Cardiac muscle cell (in vitro differentiated cells and primary cell): ENCODE data around the gene TSHZ1. TPM values are rescaled to one million over a fixed set of nuclear protein-coding genes. Genes with fewer than 3 reads are reported as not detected.

Experiments
- DNase-seq, 2 donors: peaks; one replicate each; pipeline versions ENCODE4 v3.0.0 to v3.0.0-alpha.2; 2010 to 2017; ENCODE audit warnings: low read depth in 1 of 2, low spot score in 1 of 2
- H3K27ac ChIP-seq: fragments of 200-600 bp; sonication (generic); 2 replicates; pipeline ENCODE4 v1.5.1; 2016
- H3K27me3 ChIP-seq: fragments of 200-600 bp; sonication (generic); 2 replicates; pipeline ENCODE4 v1.6.0; 2016; ENCODE audit warnings: control low read depth
- H3K36me3 ChIP-seq: fragments of 200-600 bp; sonication (generic); 2 replicates; pipeline ENCODE4 v1.5.1; 2016; ENCODE audit warnings: control low read depth
- H3K4me1 ChIP-seq: fragments of 200-600 bp; sonication (generic); 2 replicates; pipeline ENCODE4 v1.8.1; 2017; ENCODE audit warnings: low read depth, mild to moderate bottlenecking, mixed run types
- H3K4me3 ChIP-seq: fragments of 200-600 bp; sonication (generic); 2 replicates; pipeline ENCODE4 v1.5.1; 2016; ENCODE audit warnings: mild to moderate bottlenecking
- H3K9me3 ChIP-seq: fragments of 200-600 bp; sonication (generic); 2 replicates; pipeline ENCODE4 v1.5.1; 2017; ENCODE audit warnings: low read depth, mild to moderate bottlenecking, control low read depth
- polyA plus RNA-seq: library from polyadenylated mRNA; unstranded; fragments of >200 nt; fragmentation: Nextera tagmentation; extraction: Ambion mirVana; gene quantifications from 2 replicates; pipeline ENCODE4 v1.2.1, GENCODE V29; 2016
- total RNA-seq: library from RNA; depleted of rRNA; stranded (reverse); fragments of >200 nt; gene quantifications from 2 replicates; pipeline ENCODE4 v1.2.3, GENCODE V29; 2016
- TF ChIP-seq, protein P1 (sequence below): IDR thresholded peaks from 2 replicates; pipeline ENCODE4 v1.5.1; 2012; ENCODE audit warnings: low read depth, mild to moderate bottlenecking, low read length

Gene TSHZ1
- total and polyA plus RNA-seq, 2 experiments from 2014 or later, result 6.5 to 13.5 TPM

DNA sequence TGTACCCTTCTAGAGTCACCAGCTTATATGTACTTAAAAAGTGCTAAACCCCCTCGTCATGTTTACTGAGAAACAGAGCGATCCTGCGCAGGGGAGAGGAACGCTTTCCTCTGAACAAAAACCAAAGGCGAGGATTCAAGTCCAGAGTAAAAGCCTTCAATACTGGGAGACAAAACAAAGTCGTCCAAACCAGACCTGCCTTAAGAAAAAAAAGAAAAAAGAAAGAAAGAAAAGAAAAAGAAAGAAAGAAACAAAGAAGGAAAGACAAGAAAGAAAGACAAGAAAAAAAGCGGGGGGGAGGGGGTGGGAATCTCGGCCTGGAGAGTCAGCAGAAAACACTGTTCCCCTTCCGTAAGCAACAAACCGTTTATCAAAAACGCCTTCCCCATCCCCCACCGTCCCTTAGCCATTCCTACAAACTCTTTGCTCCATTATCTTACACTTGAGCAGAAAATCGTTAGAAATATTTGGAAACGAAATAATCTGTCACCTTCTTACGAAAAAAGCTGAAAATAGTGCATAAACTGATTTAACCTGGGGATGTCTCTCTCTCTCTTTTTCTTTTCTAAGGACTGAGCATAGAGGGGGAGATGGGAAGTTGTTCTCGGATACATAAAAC is 5.0 kb upstream of the TSHZ1 start:
- Histone ChIP-seq H3K4me1 (peaks cover 12% of the 10 kb centered on the region), H3K4me3 (peak overlapping the region; percentile 30), H3K36me3 (no peaks in the 10 kb centered on the region), H3K27me3 (peaks cover 57% of the 10 kb centered on the region), H3K9me3 (no peaks in the 10 kb centered on the region), H3K27ac (no peak overlapping the region)
- TF ChIP-seq, protein P1, sequence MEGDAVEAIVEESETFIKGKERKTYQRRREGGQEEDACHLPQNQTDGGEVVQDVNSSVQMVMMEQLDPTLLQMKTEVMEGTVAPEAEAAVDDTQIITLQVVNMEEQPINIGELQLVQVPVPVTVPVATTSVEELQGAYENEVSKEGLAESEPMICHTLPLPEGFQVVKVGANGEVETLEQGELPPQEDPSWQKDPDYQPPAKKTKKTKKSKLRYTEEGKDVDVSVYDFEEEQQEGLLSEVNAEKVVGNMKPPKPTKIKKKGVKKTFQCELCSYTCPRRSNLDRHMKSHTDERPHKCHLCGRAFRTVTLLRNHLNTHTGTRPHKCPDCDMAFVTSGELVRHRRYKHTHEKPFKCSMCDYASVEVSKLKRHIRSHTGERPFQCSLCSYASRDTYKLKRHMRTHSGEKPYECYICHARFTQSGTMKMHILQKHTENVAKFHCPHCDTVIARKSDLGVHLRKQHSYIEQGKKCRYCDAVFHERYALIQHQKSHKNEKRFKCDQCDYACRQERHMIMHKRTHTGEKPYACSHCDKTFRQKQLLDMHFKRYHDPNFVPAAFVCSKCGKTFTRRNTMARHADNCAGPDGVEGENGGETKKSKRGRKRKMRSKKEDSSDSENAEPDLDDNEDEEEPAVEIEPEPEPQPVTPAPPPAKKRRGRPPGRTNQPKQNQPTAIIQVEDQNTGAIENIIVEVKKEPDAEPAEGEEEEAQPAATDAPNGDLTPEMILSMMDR, result no peak
- no peak for DNase-seq

DNA sequence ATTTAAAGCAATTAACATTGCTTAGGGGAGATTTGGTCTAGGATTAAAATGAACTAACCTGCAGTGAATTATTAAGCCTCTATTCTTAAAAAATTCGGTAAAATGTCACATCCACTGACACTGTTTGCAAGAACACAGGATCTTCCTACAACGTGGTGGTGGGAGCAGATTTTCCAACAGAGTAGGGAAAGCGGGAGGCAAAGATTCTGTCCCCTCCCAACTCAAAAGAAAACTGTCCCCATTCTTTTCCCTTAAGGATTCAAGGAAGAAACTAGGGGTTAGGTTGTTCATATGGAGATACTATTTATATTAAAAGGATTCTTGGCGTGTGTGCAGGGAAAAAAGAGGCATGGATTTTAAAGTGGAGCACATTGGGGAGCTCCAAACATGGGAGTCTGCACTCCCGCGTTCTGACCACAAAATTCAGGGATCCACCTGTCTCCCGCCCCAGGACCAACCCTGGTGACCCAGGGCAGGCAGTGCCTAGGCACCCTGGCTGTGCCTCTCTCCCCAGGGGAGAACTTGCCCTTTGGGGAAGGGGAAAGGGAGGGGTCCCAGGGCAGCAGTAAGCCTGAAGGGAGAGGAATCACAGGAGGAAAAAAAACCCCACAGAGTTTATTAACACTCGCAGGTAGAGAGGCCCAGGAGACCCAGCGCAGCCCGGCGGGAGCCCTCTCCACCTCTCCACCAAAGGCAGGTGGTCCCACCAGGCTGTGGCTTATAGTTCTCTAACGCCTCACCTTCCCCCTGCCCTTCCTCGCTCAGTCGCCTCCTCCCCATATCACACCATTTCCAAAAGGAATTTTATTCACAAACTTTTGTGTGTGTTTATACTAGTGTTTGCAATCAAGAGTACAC is 3.9 kb upstream of the TSHZ1 start:
- Histone ChIP-seq H3K9me3 (no peaks in the 10 kb centered on the region), H3K4me3 (peak overlapping the region; percentile 97), H3K4me1 (peaks cover 12% of the 10 kb centered on the region), H3K27ac (no peak overlapping the region), H3K36me3 (no peaks in the 10 kb centered on the region), H3K27me3 (peaks cover 57% of the 10 kb centered on the region)
- no peak for DNase-seq
- TF ChIP-seq, protein P1, result no peak

DNA sequence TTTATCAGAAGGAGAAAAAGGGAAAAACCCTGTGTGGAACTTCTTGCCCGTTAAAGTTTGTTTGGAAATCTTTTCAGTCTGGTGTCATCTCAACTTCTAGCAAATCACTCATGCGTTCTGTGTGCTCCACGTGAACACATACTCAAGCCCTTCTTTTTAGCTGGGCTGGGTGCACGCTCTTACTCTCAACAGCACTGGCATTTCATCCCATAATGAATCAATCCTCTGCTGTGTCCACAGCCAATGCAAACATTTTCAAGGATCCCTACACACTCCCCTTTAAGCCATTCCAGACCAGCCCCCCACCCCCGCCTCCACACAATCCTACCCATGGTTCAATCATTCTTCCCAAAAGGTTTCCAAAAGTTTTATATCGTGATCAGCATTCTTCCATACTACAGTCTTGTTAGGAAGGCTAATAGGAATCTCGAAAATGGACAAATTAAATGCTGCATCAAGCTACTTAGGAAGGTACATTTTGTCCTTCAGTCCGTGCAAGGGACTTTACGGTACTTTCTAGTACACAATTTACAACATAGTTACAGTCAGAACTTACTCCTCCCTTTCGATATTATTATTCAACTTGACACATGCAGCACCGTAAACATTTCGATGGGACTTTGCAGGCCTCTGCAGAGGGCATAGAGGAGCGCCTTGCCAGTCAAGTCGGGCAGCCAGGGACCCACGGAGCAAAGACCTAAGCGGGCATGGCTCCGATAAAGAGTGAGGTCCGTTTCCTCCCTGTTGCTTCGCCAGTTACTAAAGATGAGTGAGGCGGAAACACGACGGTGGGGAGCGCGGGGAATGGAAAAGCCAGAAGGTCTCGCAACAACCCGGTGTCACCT is 3.1 kb upstream of the TSHZ1 start:
- Histone ChIP-seq H3K4me3 (peak overlapping the region; percentile 97), H3K27me3 (peaks cover 58% of the 10 kb centered on the region), H3K36me3 (no peaks in the 10 kb centered on the region), H3K27ac (no peak overlapping the region), H3K9me3 (no peaks in the 10 kb centered on the region), H3K4me1 (peaks cover 12% of the 10 kb centered on the region)
- TF ChIP-seq, protein P1, result no peak
- no peak for DNase-seq

DNA sequence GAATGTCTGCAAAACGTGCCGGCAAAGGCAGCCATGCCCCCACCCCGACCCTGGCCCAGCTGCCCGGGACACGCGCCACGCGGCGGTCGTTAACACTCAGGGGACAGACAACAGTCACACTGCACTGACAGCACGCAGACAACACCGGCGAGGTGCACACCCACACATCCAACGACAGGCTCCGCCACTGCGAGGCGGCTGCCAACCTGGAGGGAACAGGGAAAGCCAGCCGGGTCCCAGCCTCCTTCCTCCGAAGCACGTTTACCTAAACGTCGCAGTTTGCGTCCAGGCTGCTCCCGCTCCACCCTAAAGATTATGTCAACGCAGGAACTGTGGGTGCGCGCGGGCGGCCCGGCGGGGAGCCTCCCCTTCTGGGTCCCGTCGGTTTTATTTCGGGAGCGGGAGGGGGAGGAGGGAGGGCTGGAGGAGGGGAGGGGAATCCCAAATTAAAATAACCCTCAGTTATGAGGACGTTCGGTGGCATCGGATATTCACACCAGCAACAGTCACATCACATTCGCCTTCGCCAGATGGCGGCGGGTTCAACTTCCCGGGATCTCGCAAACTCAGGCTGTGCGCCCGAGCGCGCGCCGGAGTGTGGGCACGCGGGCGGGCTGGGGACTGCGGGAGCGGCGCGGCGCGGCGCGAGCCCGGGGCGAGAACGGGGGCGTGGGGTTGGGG is 2.3 kb upstream of the TSHZ1 start:
- peak; percentile 66 to 67 for DNase-seq
- H3K4me1 ChIP-seq, result peaks cover 20% of the 10 kb centered on the region
- H3K36me3 ChIP-seq, result no peaks in the 10 kb centered on the region
- peak overlapping the region; percentile 89 for H3K27ac ChIP-seq
- peak overlapping the region; percentile 97 for H3K4me3 ChIP-seq
- peaks cover 58% of the 10 kb centered on the region for H3K27me3 ChIP-seq
- H3K9me3 ChIP-seq, result no peaks in the 10 kb centered on the region
- TF ChIP-seq, protein P1, result no peak

DNA sequence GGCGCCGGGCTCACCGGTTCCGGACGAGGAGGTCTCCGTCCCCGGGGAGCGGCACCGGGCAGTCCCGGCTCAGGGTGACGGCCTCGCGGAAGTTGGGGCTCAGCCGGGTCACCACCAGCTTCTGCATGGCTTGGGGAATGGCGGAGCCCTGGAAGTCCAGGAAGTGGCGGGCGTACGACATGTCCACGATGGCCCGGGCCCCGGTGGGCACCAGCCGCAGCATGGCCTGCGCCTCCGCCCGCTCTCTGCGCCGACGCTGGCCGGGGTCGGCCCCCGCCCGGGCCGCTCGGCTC is 1.8 kb upstream of the TSHZ1 start:
- TF ChIP-seq, protein P1, result no peak
- H3K27ac ChIP-seq, result peak overlapping the region; percentile 89
- H3K4me3 ChIP-seq, result peak overlapping the region; percentile 97
- peaks cover 58% of the 10 kb centered on the region for H3K27me3 ChIP-seq
- no peak for DNase-seq
- no peaks in the 10 kb centered on the region for H3K36me3 ChIP-seq
- H3K9me3 ChIP-seq, result no peaks in the 10 kb centered on the region
- H3K4me1 ChIP-seq, result peaks cover 20% of the 10 kb centered on the region
